ENCODE results near the gene SMAD3. TPM values are rescaled to one million over a fixed set of nuclear protein-coding genes. Genes with fewer than 3 reads are reported as not detected.

The SMAD3 gene
- total RNA-seq, 2 donors from 2014 or later = 33.3 to 60.7 TPM

DNA sequence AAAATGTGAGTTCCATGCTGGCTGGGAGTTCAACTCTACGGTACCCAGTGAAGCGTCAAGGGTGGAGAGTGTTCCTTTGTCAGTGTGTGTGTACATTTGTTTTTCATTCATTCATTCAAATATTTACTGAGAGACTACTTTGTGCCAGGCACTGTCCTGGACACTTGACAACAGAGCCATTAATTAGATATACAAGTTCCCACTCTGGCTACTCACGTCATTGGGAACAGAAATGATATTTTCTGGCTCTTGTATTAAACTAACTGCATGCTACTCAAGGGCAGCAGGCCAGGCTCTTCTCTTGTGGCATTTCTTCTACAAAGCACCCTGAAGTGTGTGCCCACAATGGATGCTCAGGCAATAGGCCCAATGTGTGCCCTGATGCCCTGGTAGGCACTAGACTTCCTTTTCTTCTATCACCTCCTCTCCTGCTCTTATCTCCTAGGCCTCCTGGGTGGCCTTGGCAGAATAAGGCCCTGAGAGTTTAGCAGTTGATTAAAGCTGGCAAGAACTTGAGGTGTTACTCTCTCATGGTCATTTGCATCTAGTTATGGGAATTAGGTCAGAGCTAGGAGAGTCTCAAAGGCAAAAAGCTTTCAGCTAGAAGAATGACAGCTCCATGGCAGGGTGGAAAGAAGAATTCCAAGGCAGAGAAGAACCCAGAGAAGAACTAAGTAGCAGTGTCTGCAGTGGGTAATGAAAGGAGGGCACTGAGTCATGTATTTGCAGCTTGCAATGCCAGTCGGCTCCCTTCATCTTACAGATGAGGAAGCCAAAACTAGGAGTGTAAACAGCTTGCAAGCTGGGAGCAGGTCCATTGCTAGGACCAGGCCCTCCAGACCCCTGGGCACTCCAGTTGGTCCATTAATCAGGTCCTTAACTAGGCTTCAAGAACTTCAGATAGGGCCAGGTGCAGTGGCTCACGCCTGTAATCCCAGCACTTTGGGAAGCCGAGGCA, 14.0 kb upstream of the SMAD3 start:
- ATAC-seq (no peak), DNase-seq (no peak)
- intact Hi-C loops (cut with DNase I, micrococcal nuclease) = no loop called here

DNA sequence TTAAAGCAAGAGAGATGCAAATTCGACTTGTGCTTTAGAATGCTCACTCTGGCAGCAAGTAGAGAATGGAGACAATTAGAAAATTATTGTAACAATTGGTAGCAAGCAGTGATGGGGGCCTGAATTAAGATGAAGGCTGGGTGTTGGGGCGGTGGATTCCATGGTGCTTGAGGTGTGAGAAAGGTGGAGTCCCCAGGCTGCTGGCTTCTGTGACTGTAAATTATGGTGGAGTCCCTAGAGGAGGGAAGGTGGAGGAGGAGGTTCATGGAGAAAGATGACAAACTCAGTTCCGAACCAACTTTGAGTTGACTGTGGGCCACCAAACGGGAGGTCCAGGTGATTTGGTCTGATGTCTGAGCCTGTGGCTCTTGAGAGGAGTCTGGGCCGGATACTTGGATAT, 10.7 kb upstream of the SMAD3 start:
- intact Hi-C loops (cut with DNase I, micrococcal nuclease) = no loop called here
- DNase-seq = no peak
- ATAC-seq = no peak

DNA sequence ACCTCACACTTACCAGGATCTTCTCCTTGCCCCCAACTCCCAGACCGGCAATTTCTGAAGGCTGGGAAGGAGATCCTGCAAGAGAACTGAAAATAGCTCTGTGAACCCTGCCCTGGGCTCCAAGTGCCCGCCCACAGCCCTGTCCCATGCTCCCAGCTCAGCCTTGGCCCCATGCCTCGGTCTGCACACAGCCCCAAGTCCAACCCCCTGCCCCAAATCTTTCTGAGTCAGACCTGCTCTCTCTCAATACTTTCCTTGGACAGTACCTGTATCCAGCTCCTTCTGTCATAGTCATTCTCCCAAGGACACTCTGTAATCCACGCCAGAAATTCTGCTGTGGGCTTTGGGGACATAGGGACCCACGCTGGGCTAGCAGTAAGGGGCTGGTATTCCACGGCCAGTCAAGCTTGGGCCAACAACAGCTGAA, 6.3 kb upstream of the SMAD3 start:
- ATAC-seq (peak; percentile 53), DNase-seq (peak; percentile 69 to 77)
- intact Hi-C loops (cut with DNase I, micrococcal nuclease) = no loop called here

DNA sequence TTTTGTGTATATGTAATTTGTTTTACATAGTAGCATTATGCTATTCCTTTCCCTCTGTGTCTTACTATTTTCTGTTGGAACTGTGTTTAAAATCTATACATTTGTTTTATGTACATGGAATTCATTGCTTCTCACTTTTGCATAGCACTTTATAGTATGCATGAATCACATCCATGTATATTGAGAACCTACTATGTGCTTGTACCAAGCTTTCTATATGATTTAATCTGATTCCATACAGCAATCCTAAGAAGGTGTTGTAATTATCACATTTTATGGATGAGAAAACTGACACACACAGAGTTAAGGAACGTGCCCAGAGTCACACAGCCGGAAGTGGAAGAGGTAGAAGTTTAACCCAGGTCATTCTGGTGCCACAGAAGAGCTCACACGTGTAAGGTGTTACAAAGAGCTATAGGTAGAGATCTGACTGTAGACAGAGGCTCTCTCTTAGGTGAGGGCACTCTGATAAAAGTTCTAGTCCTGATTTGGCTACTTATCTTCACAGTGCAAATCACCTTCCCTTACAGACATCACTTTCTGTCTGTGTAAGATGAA, 3.5 kb upstream of the SMAD3 start:
- DNase-seq (peak; percentile 60 to 62), ATAC-seq (peak; percentile 42)
- intact Hi-C loops (cut with DNase I, micrococcal nuclease) = no loop called here

DNA sequence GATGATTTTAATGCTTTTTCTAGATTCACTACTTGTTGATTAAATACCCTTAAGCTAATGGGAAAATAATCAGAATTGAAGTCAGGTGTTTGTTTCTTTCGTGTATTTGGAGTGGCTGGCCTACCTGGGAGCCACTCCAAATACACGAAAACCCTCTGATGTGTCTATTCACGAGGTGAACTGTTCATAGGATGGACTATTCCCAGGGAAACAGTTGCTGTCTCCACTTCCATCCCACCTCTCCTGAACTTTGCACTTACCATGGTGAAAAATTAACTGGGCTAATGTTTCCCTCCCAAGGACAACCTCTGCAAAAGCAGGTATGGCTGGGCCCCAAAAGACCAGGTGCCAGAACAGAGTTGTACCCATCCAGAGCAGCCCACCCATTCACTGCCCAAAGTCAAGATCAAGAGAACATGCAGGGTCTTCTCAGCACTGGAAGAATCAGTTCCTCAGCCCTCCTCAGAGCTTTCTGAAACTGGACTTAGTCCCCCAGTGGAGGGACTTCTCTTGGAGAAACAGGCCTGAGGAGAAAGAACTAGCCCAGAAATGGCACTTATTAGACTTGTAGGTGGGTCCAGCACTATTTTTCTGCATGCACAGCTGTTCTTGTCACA, 2.9 kb upstream of the SMAD3 start:
- intact Hi-C loops (cut with DNase I, micrococcal nuclease) = no loop called here
- ATAC-seq (peak; percentile 37), DNase-seq (no peak)

DNA sequence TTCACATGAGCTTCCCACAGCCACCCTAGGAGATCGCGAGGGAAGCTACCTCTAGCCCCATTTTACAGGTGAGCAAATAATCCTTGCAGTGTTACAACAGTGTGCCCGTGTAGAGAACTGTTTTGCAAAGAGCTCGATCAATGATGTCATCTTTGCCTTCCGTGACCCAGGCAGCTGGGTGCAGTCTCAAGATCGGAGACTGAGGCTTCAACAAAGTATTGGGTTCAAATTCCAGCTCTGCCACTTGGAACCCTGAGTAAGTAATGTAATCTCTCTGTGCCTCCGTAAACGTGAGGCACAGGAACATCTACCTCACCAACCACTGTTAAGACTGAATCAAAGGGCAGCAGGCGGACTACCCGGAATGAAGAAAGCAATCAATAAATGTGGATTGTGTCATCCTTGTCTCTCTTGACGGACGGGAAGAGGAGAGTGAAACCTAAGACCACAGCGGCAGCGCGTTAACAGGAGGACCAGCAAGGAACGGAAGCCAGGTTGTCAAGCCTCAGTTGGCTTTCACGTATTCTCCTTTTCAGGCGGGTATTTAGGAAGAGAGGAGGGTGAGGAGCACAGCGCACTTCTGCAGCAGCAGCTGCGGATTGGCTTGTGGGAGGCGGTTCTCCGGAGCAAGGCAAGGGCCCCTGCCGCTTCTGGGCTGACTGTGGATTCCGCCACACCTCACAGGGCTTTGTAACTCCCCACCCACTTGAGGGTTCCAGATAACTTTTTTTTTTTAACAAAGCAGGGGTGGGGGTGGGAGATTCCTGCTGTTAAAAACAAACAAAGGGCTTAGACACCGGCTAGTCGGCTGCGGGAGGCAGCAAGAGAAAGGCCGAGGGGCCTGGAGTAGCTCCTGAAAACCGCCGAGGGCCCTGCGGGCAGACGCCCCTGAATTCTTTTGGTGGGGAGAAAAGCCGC, 1.5 kb upstream of the SMAD3 start:
- intact Hi-C loops (cut with DNase I, micrococcal nuclease) = no loop called here
- DNase-seq (peak; percentile 66 to 67), ATAC-seq (peak; percentile 37)

DNA sequence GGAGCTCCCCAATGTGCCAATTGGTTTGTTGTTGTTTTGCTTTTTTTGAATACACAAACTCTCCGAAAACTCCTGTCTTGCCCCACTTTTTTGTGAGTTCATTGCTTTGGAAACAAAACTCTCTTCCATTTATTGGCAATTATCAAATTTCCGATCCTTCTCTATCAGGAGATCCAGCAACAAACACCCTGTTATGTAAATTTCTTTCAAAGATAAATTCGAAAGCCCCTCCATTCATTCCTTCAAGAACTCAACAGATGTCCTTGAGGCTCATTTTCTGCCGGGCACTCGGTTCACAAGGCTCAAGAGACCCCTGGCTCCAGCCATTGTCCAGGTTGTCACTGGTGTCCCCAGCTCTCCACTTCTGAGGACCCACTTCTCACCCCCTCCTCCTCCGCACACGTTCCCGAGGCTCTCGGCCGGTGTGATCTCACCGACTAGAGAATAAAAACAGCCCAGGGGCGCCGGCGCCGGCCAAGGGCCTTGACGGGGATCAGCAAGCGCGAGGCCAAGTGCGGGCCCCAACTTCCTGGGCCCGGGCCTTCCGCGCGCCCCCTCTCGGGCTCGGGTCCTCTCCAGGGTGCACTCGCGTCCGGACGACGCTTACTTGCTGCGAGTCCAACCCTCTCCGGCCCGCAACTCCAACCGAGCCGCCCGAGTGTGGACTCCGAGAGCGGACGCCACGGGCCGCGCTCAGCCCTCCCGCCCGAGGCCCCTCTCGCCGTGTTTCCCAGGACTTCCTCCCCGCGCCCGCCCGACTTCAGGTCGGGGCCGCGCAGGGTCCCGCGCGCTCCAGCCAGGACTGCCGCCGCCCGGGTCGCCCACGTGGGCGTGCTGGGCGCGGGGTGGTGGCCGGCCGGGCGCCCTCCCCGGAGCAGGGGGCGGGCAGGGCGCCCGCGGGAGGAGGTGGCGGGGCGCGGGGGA, 533 bp upstream of the SMAD3 start:
- intact Hi-C loops (cut with DNase I, micrococcal nuclease) = no loop called here
- ATAC-seq = peak; percentile 7
- peak; percentile 65 to 78 for DNase-seq

DNA sequence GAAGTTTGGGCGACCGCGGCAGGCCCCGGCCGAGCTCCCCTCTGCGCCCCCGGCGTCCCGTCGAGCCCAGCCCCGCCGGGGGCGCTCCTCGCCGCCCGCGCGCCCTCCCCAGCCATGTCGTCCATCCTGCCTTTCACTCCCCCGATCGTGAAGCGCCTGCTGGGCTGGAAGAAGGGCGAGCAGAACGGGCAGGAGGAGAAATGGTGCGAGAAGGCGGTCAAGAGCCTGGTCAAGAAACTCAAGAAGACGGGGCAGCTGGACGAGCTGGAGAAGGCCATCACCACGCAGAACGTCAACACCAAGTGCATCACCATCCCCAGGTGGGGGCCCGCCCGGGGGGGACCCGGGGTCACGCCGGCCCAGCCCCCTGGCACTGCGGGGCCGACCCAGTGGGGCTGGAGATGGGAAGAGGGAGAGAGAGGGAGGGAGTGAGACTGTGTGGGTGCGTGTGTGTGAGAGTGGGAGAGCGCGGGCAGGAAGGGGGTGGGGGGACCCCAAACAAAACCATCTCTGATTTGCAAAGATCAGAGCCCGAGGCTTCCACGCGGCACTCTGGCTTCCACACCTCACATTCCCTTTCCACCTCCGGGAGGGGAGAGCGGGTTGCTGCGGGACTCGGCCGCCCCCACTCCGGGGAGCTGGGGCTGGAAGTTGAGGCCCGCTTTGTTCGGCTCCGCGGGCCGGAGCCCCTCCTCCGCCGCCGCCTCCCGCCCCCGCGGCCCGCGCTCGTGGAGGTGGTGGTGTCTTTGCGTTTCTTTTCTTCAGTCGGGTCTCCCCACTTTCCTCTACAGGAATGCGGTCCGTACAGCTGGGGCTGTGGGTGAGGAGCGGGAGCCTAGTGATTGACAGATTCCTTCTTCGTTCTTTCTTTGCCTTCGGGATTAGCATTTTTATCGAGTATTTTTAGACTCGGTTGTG, 898 bp downstream of the SMAD3 start:
- ATAC-seq = no peak
- intact Hi-C loops (cut with DNase I, micrococcal nuclease) = no loop called here
- DNase-seq = peak in 1 of 2 donors; percentile 39

DNA sequence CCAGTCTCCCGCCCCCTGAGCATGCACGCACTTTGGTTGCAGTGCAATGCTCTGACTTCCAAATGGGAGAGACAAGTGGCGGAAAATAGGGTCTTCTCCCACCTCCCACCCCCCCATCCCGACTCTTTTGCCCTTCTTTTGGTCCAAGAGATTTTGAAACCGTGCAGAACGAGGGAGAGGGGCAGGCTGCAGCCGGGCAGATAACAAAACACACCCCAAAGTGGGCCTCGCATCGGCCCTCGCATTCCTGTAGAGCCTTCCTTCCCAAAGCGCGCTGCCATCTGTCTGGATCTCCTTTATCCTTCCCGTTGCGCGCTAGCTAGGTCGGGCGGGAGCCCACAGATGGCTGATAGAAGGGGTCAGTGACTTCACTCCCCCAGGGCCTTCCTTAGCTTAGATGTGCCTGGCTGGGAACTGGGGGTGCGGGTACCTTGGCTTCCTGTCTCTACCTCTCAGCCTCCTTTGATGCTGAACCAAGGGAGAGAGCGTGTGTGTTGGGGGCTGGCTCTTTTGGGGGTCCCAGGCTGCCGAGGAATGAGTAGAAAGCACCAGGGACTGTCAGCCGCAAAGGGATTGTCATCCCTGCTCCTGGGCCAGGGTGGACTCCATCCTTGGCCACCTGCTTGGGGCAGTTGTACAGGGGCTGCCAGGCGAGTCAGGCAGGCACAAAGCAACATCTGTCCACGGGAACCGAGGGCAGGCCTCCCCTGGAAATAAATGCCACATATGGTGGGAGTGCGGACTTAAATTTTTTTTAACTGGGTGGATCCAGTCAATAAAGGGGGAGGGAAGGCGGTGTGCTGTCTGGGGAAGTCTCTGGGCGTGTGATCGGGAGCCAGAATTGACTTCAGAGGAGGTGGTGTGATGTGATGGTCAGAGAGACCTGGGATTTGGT, 1.8 kb downstream of the SMAD3 start:
- intact Hi-C loops (cut with DNase I, micrococcal nuclease) = no loop called here

DNA sequence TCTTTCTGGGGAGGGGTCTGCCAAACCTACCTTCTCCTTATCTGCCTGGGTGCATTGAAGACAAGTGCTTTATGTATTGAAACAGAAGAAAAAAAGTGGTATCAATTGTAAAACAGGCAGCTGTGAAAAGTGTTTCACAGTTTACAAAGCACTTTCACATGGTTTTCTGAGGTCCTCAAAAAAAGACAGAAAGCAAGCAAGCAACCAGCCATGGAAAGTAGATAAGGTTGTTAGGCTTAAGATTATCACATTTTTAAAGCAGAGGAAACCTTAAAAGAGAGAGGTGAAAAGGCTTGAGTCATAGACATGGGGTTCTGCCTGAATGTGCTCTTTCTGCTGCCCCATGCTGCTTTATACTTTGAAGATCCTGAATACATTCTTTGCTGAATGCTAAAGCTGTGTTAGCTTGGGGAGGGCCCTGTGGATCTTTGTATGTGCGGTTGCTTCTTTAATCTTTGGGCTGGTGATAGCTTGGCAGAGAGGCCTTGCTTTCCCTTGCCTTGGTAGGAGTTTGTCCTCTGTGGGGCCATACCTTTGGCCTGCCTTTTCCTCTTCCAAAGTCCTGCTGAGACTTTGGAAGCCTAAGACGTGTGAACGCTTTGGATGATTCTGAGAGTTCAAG, 2.6 kb downstream of the SMAD3 start:
- intact Hi-C loops (cut with DNase I, micrococcal nuclease) = no loop called here
- no peak for ATAC-seq
- no peak for DNase-seq

More for the DNA sequence above, 1.8 kb downstream of the SMAD3 start:
- DNase-seq = peak in 1 of 2 donors; percentile 46
- no peak for ATAC-seq

DNA sequence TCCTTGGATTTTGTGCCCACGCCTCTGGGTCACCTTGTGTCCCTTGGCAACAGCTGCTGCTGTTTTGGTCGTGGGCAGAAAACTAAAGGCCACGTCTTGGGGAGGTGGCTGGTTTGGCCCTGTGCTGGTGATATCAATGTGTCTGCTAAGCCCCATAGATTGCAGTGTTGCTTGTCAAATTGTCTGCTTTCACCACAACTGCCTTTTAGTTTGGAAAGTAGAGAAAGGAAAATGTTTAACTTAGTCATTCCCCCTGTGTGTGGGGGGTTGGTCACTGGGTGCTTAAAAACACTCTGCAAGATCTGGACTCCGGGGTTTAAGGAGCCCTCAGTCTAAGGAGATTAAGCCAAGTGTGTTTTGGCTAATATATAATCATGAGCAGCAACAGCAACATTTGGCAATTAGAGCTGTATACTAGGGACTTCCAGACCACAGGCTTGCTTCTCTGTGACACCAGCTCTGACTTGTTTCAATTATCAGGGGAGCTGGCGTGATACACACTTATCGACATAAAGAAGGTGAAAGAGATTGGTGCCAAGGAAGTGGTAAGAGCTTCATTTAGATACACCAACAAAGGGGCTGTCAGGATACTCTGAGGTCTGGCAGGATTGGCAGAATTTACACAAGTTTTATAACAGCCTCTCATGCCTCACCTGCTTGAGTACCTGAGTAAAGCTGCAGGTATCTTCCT, 3.5 kb downstream of the SMAD3 start:
- intact Hi-C loops (cut with DNase I, micrococcal nuclease) = no loop called here
- DNase-seq = no peak
- ATAC-seq = no peak

DNA sequence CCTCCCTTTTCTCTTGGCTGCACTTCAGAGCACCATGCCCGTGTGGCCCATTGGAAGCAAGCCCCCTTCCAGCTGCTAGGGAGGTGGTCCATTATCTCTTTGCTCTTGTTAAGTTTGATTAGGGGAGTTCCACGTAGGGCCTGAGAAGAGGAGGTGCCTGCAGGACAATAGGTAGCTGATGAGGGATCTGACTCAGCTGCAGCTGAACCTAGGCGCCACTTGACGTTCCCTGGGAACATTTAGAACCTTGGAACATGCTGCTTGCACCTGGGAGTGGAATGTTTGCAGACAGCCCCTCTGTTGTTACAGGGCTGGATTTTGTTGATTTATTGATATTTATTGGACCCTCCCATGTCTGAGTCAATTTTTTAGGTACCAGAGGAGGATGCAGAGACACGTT, 4.7 kb downstream of the SMAD3 start:
- ATAC-seq = no peak
- DNase-seq = no peak
- intact Hi-C loops (cut with DNase I, micrococcal nuclease) = no loop called here

DNA sequence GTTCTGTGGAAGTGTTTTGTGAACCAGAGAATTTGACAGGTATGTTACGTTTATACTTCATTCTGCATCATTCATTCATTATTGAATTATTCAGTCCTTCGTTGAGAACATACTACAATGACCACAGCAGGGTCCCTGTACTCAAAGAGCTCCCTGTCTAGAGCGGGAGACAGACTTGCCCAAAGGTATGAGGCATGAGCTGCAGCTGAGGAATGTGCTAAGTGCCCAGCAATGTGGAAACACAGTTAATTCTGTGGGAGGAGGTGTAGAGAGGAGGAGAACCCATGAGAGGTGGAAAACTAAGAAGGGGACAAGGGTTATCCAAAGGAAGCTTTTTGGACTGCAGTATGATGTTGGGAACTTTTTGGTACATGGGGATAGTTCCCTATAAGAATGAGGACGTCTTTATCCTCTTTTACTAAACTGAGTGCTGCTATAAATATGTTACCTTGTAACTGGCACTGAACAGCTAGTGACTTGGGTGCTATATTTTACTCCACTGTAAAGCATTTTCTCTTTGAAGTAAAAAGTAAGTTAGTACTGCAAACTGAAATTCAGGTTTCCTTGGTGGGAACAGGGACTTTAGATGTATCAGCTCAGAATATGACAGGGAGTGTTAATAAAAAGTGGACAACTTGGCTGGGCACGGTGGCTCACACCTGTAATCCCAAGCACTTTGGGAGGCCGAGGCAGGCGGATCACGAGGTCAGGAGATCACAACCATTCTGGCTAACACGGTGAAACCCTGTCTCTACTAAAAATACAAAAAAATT, 5.7 kb downstream of the SMAD3 start:
- intact Hi-C loops (cut with DNase I, micrococcal nuclease) = no loop called here

DNA sequence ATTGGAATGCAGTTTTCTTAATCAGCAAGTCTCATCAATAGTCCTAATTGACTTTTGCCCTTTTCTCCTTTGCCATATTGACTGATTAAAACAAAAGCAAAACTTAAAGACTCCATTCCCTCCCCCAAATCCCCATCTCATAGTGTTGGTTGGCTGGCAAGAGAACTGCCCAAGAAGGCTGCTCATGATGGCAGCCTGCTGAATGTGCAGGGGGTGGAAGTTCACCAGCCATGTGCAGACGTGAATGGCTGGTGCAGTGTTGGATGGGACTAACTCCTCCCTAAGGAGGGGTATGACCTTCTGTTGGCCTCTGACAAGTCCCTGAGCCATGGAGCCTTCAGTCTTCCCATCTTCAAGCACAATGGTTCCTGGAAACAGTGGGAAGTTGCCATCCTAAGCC, 7.0 kb downstream of the SMAD3 start:
- ATAC-seq = no peak
- no peak for DNase-seq
- intact Hi-C loops (cut with DNase I, micrococcal nuclease) = no loop called here

More for the DNA sequence above, 5.7 kb downstream of the SMAD3 start:
- ATAC-seq = no peak
- DNase-seq = no peak
